PFSK-1 (cell line): Measurements from ENCODE around the gene VTI1A.

Source experiments
- REST ChIP-seq, 2 experiments: IDR thresholded peaks; 2 replicates each; pipeline versions ENCODE4 v1.6.1 to v1.8.0; 2011 to 2012; ENCODE audit warnings: low read depth in 2 of 2, low read length in 2 of 2, control low read depth in 1 of 2, inconsistent platforms in 1 of 2, mild to moderate bottlenecking in 1 of 2, moderate library complexity in 1 of 2; ENCODE audit not compliant: insufficient read depth in 1 of 2
- TAF1 ChIP-seq: IDR thresholded peaks from 2 replicates; pipeline ENCODE4 v1.6.1; 2012; ENCODE audit warnings: low read length, control low read depth, borderline replicate concordance; ENCODE audit not compliant: insufficient read depth

- TF ChIP-seq REST (IDR thresholded peaks at IDR 0.05; ENCODE audit: insufficient read depth in 1 of 2, low read depth in 2 of 2, low read length in 2 of 2) (no peak), TAF1 (no peak)
These were observed 232.0 kb downstream of the VTI1A start for GRCh38 chr10:112678987-112679386.
